ENCODE measurements around the gene IGFL3. TPM values are rescaled to one million over a fixed set of nuclear protein-coding genes. Genes with fewer than 3 reads are reported as not detected.

Gene IGFL3
- total and polyA plus RNA-seq, 2 of the 13 experiments (the other 11 are each of a cell fraction or from before 2014, with no cell fraction given), result not detected

DNA sequence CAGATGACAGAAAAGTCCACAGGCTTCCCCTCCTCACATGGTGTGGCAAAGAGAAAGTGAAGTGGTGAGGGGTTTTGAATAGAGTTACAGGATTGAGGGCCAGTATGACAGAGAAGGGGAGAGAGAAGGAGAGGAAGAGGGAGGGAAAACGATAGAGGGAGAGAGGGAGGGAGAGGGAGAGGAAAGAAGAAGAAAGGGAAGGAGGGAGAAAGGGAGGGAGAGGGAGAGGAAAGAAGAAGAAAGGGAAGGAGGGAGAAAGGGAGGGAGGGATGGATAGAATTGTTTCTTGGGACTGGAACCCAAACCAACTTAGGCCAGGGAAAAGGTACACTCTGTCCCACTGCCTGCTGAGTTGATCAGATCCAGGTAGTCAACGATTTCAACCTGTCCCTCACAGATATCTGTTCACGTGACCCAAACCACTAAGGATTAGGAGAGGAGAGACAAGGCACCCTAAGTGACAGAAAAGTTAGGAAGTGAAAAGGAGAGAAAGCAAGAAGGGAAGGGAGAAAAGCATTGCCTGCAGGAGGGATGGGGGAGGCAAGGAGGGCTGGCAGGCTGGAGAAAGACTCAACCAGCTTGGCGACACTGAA is 8.1 kb upstream of the IGFL3 start:
- ATAC-seq (no peak), DNase-seq (ENCODE audit: low spot score) (no peak), FAIRE-seq (no peak)
- in situ Hi-C loops (cut with HindIII; ENCODE audit: extremely low pct_ligation_motif_present, low pct_unique_long_range_greater_than_20kb), result no loop called here
- H3K4me3 ChIP-seq (replicated peaks in 1 of 3; ENCODE audit: insufficient read depth in 1 of 3, low read depth in 2 of 3, low read length in 3 of 3), result no peak overlapping the region
- H3K36me3 ChIP-seq (replicated peaks in 1 of 2; ENCODE audit: control insufficient read depth in 1 of 2, insufficient read depth in 2 of 2, low read length in 2 of 2), result no peaks in the 10 kb centered on the region
- intact Hi-C loops (cut with micrococcal nuclease; ENCODE audit: unreplicated experiment), result no loop called here
- H3K27ac ChIP-seq (ENCODE audit: extremely low read length, insufficient read depth, low read length), result no peak overlapping the region
- H3K4me1 ChIP-seq (ENCODE audit: insufficient read depth, low read length), result peaks cover 11% of the 10 kb centered on the region
- no peaks in the 10 kb centered on the region for H4K20me1 ChIP-seq (ENCODE audit: insufficient read depth, low read length)
- POLR2A ChIA-PET, result no interaction called here
- 64% methylated on average over 4 of the region's 4 CpGs for WGBS (ENCODE audit: low lambda C conversion rate)
- H3K27me3 ChIP-seq (ENCODE audit: control insufficient read depth in 1 of 2, insufficient read depth in 2 of 2, low read length in 2 of 2), result no peaks in the 10 kb centered on the region
- H2AFZ ChIP-seq (ENCODE audit: low read length), result no peak overlapping the region
- H3K9ac ChIP-seq (ENCODE audit: insufficient read depth, low read depth, low read length), result no peak overlapping the region
- no peaks in the 10 kb centered on the region for H3K9me3 ChIP-seq (ENCODE audit: low read length)
- CTCF ChIA-PET (ENCODE audit: low intra/inter-chr PET ratio, low total read pairs), result no interaction called here
- no peak for TF ChIP-seq NR2C2 (CRISPR knock-in tag; IDR thresholded peaks at IDR 0.05; ENCODE audit: borderline replicate concordance)
- TF ChIP-seq MTA3 (CRISPR knock-in tag; IDR thresholded peaks at IDR 0.05), result no peak
- peak; percentile 74 for TF ChIP-seq PCBP2 (optimal IDR thresholded peaks at IDR 0.05; ENCODE audit: low read depth, low read length, poor library complexity, severe bottlenecking)
- TF ChIP-seq MEIS2 (CRISPR knock-in tag; IDR thresholded peaks at IDR 0.05), result no peak
- H3K4me2 ChIP-seq (ENCODE audit: low read depth, low read length), result no peak overlapping the region
- no peaks in the 10 kb centered on the region for H3K79me2 ChIP-seq (ENCODE audit: insufficient read depth, low read length)
- TSS peak; percentile 87 for BruUV-seq (replicated peaks)

DNA sequence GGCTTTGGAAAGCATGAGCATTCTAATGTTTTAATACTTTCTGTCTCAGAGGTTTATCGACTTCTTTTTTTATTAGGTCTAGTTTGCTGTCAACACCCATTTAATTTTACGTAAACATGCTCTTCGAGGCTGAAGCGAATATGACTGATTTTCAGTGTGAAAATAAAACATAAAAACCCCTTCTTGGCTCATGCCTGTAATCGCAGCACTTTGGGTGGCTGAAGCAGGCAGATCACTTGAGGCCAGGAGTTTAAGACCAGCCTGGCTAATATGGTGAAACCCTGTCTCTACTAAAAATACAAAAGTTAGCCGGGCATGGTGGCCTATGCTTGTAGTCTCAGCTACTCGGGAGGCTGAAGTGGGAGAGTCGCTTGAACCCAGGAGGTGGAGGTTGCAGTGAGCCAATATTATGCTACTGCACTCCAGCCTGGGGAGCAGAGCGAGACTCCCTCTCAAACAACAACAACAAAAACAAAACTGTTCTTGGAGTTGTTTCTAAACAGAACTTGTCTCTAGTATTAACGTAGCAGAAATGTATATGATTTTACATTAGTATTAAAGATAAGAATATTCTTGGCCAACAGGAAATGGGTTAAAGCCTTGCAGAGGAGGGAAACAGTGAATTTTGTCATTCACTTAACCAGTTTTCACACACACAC is 7.1 kb upstream of the IGFL3 start:
- Histone ChIP-seq H3K27ac (ENCODE audit: extremely low read length, insufficient read depth, low read length) (no peak overlapping the region), H3K36me3 (replicated peaks in 1 of 2; ENCODE audit: control insufficient read depth in 1 of 2, insufficient read depth in 2 of 2, low read length in 2 of 2) (no peaks in the 10 kb centered on the region), H3K9me3 (ENCODE audit: low read length) (no peaks in the 10 kb centered on the region), H3K4me2 (ENCODE audit: low read depth, low read length) (no peak overlapping the region), H3K4me1 (ENCODE audit: insufficient read depth, low read length) (peaks cover 11% of the 10 kb centered on the region), H3K9ac (ENCODE audit: insufficient read depth, low read depth, low read length) (no peak overlapping the region), H3K27me3 (ENCODE audit: control insufficient read depth in 1 of 2, insufficient read depth in 2 of 2, low read length in 2 of 2) (0 out of 5 replicates have a peak, but pooled peaks cover 0 to 5% of the 10 kb centered on the region in 2 experiments), H2AFZ (ENCODE audit: low read length) (no peak overlapping the region), H4K20me1 (ENCODE audit: insufficient read depth, low read length) (no peaks in the 10 kb centered on the region), H3K79me2 (ENCODE audit: insufficient read depth, low read length) (no peaks in the 10 kb centered on the region), H3K4me3 (replicated peaks in 1 of 3; ENCODE audit: insufficient read depth in 1 of 3, low read depth in 2 of 3, low read length in 3 of 3) (no peak overlapping the region)
- no peak for FAIRE-seq
- in situ Hi-C loops (cut with HindIII; ENCODE audit: extremely low pct_ligation_motif_present, low pct_unique_long_range_greater_than_20kb), result no loop called here
- no peak for DNase-seq (ENCODE audit: low spot score)
- no TSS peak for BruUV-seq (replicated peaks)
- TF ChIP-seq FOXP1 (IDR thresholded peaks at IDR 0.05) (no peak), FOXP1 (CRISPR knock-in tag; IDR thresholded peaks at IDR 0.05) (no peak), MYC (CRISPR knock-in tag; IDR thresholded peaks at IDR 0.05; ENCODE audit: borderline replicate concordance) (no peak), ZNF670 (CRISPR knock-in tag; IDR thresholded peaks at IDR 0.05; ENCODE audit: borderline replicate concordance) (no peak), MEIS2 (CRISPR knock-in tag; IDR thresholded peaks at IDR 0.05) (no peak), TCF12 (IDR thresholded peaks at IDR 0.05) (no peak), TCF12 (CRISPR knock-in tag; IDR thresholded peaks at IDR 0.05) (no peak), ZBTB7B (CRISPR knock-in tag; IDR thresholded peaks at IDR 0.05) (no peak), ZFP41 (CRISPR knock-in tag; IDR thresholded peaks at IDR 0.05; ENCODE audit: borderline replicate concordance) (no peak), ERF (CRISPR knock-in tag; IDR thresholded peaks at IDR 0.05) (no peak), NR2C2 (CRISPR knock-in tag; IDR thresholded peaks at IDR 0.05; ENCODE audit: borderline replicate concordance) (no peak)
- TF ChIP-seq, protein P1, sequence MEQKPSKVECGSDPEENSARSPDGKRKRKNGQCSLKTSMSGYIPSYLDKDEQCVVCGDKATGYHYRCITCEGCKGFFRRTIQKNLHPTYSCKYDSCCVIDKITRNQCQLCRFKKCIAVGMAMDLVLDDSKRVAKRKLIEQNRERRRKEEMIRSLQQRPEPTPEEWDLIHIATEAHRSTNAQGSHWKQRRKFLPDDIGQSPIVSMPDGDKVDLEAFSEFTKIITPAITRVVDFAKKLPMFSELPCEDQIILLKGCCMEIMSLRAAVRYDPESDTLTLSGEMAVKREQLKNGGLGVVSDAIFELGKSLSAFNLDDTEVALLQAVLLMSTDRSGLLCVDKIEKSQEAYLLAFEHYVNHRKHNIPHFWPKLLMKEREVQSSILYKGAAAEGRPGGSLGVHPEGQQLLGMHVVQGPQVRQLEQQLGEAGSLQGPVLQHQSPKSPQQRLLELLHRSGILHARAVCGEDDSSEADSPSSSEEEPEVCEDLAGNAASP (CRISPR knock-in tag; IDR thresholded peaks at IDR 0.05; ENCODE audit: borderline replicate concordance), result no peak
- WGBS (ENCODE audit: low lambda C conversion rate), result 63% methylated on average over 10 of the region's 10 CpGs
- POLR2A ChIA-PET, result no interaction called here
- ATAC-seq, result no peak
- intact Hi-C loops (cut with micrococcal nuclease; ENCODE audit: unreplicated experiment), result no loop called here
- CTCF ChIA-PET (ENCODE audit: low intra/inter-chr PET ratio, low total read pairs), result no interaction called here

Measured in HepG2 (cell line).